Parathyroid adenoma (tissue), 2 donors: ENCODE results near the gene WWOX.

Source experiments
- H2AFZ ChIP-seq: fragments of 300-600 bp; sonication (generic); one replicate; pipeline ENCODE4 v1.7.0; 2017; ENCODE audit warnings: antibody characterized with exemption, mild to moderate bottlenecking
- H3K27ac ChIP-seq: fragments of 300-600 bp; sonication (generic); one replicate; pipeline ENCODE4 v1.7.0; 2017
- H3K27me3 ChIP-seq: fragments of 300-600 bp; sonication (generic); one replicate; pipeline ENCODE4 v1.7.0; 2017; ENCODE audit warnings: low read length; ENCODE audit not compliant: control insufficient read depth, insufficient read depth
- H3K36me3 ChIP-seq: fragments of 300-600 bp; sonication (generic); one replicate; pipeline ENCODE4 v1.7.0; 2017; ENCODE audit warnings: low read length; ENCODE audit not compliant: control insufficient read depth, insufficient read depth
- H3K4me1 ChIP-seq: fragments of 300-600 bp; sonication (generic); one replicate; pipeline ENCODE4 v1.7.0; 2017; ENCODE audit warnings: control low read depth
- H3K4me2 ChIP-seq: fragments of 300-600 bp; sonication (generic); one replicate; pipeline ENCODE4 v1.7.0; 2017; ENCODE audit warnings: low read length
- H3K4me3 ChIP-seq: fragments of 300-600 bp; sonication (generic); one replicate; pipeline ENCODE4 v1.7.0; 2017; ENCODE audit warnings: low read depth, low read length
- H3K79me2 ChIP-seq: fragments of 300-600 bp; sonication (generic); one replicate; pipeline ENCODE4 v1.7.0; 2017; ENCODE audit warnings: control low read depth
- H3K9ac ChIP-seq: fragments of 300-600 bp; sonication (generic); one replicate; pipeline ENCODE4 v1.7.0; 2017; ENCODE audit warnings: mild to moderate bottlenecking
- H3K9me3 ChIP-seq: fragments of 300-600 bp; sonication (generic); one replicate; pipeline ENCODE4 v1.7.0; 2017; ENCODE audit warnings: low read length; ENCODE audit not compliant: control insufficient read depth
- CTCF ChIP-seq: fragments of 300-600 bp; sonication (generic); IDR thresholded peaks from one replicate; pipeline ENCODE4 v1.7.0; 2017; ENCODE audit warnings: antibody characterized with exemption, mild to moderate bottlenecking
- donor health status: primary hyperparathyroidism.

Gene WWOX

GRCh38 chr16:78629173-78629572 lies 529.7 kb downstream of the WWOX start:
- no peak for TF ChIP-seq CTCF
- Histone ChIP-seq H3K9ac (no peak overlapping the region), H2AFZ (no peak overlapping the region), H3K27ac (no peak overlapping the region), H3K27me3 (no peaks in the 10 kb centered on the region), H3K4me2 (no peak overlapping the region), H3K4me3 (no peak overlapping the region), H3K4me1 (no peaks in the 10 kb centered on the region), H3K36me3 (no peaks in the 10 kb centered on the region), H3K9me3 (no peaks in the 10 kb centered on the region), H3K79me2 (no peaks in the 10 kb centered on the region)

GRCh38 chr16:78630102-78630501 lies 530.6 kb downstream of the WWOX start:
- H3K79me2 ChIP-seq = no peaks in the 10 kb centered on the region
- no peak for TF ChIP-seq CTCF
- H3K4me1 ChIP-seq = no peaks in the 10 kb centered on the region
- H3K4me2 ChIP-seq = no peak overlapping the region
- H3K4me3 ChIP-seq = no peak overlapping the region
- no peaks in the 10 kb centered on the region for H3K36me3 ChIP-seq
- H3K27ac ChIP-seq = no peak overlapping the region
- no peak overlapping the region for H2AFZ ChIP-seq
- H3K9ac ChIP-seq = no peak overlapping the region
- H3K27me3 ChIP-seq = no peaks in the 10 kb centered on the region
- H3K9me3 ChIP-seq = no peaks in the 10 kb centered on the region

- no peaks in the 10 kb centered on the region for H3K27me3 ChIP-seq
- no peaks in the 10 kb centered on the region for H3K4me1 ChIP-seq
- no peak overlapping the region for H2AFZ ChIP-seq
- no peak for TF ChIP-seq CTCF
- no peak overlapping the region for H3K4me2 ChIP-seq
- no peaks in the 10 kb centered on the region for H3K9me3 ChIP-seq
- no peaks in the 10 kb centered on the region for H3K36me3 ChIP-seq
- no peak overlapping the region for H3K4me3 ChIP-seq
- no peak overlapping the region for H3K27ac ChIP-seq
- no peak overlapping the region for H3K9ac ChIP-seq
- no peaks in the 10 kb centered on the region for H3K79me2 ChIP-seq
Measured at GRCh38 chr16:78633551-78633950, 534.1 kb downstream of the WWOX start.

GRCh38 chr16:78635807-78636206 lies 536.4 kb downstream of the WWOX start:
- Histone ChIP-seq H2AFZ (no peak overlapping the region), H3K9me3 (no peaks in the 10 kb centered on the region), H3K36me3 (no peaks in the 10 kb centered on the region), H3K27me3 (no peaks in the 10 kb centered on the region), H3K4me2 (no peak overlapping the region), H3K79me2 (no peaks in the 10 kb centered on the region), H3K27ac (no peak overlapping the region), H3K4me3 (no peak overlapping the region), H3K9ac (no peak overlapping the region), H3K4me1 (no peaks in the 10 kb centered on the region)
- no peak for TF ChIP-seq CTCF

- no peak for TF ChIP-seq CTCF
- Histone ChIP-seq H2AFZ (no peak overlapping the region), H3K4me2 (no peak overlapping the region), H3K36me3 (no peaks in the 10 kb centered on the region), H3K9me3 (no peaks in the 10 kb centered on the region), H3K79me2 (no peaks in the 10 kb centered on the region), H3K27ac (no peak overlapping the region), H3K4me3 (no peak overlapping the region), H3K27me3 (no peaks in the 10 kb centered on the region), H3K9ac (no peak overlapping the region), H3K4me1 (no peaks in the 10 kb centered on the region)
Measured at GRCh38 chr16:78638371-78638770, 538.9 kb downstream of the WWOX start.
